SK-N-SH (cell line): ENCODE results near the gene RFTN1. TPM values are rescaled to one million over a fixed set of nuclear protein-coding genes. Genes with fewer than 3 reads are reported as not detected.

Experiments
- CTCF ChIA-PET: fragments of 300-600, 350-600 bp; formaldehyde crosslinking; extraction: SDS; loops from one replicate; lab custom pipeline; 2021; lab: Yijun Ruan, JAX
- POLR2A ChIA-PET: fragments of 350-600 bp; sonication (Branson Sonifier 250); formaldehyde crosslinking; extraction: SDS; loops from one replicate; lab custom pipeline; 2020; ENCODE audit warnings: antibody characterized with exemption, inconsistent platforms; lab: Yijun Ruan, JAX
- DNase-seq: peaks from one replicate; pipeline ENCODE4 v3.0.0; 2012
- H2AFZ ChIP-seq: fragments of 200-600 bp; sonication (generic); 2 replicates; pipeline ENCODE4 v1.8.1; 2016; ENCODE audit warnings: antibody characterized with exemption, mild to moderate bottlenecking, low read depth
- H3F3A ChIP-seq: fragments of 200-600 bp; sonication (generic); replicated peaks from 2 replicates; pipeline ENCODE3; 2016; ENCODE audit warnings: antibody characterized with exemption, mild to moderate bottlenecking; ENCODE audit not compliant: insufficient read depth
- H3K27ac ChIP-seq, 2 experiments: fragments of 200-500 bp in 1 of 2; fragments of 200-600 bp in 1 of 2; sonication (Bioruptor generic) in 1 of 2; sonication (generic), shearing (Covaris generic) in 1 of 2; 2 replicates each; pipeline versions ENCODE4 v1.5.1 to v1.6.1; 2014 to 2016; ENCODE audit warnings: low read depth in 2 of 2, inconsistent platforms in 1 of 2, low read length in 1 of 2, mild to moderate bottlenecking in 1 of 2, mixed read lengths in 1 of 2
- H3K27me3 ChIP-seq: fragments of 200-600 bp; sonication (generic), shearing (Covaris generic); 2 replicates; pipeline ENCODE4 v1.6.1; 2016; ENCODE audit warnings: mixed run types; ENCODE audit not compliant: insufficient read depth
- H3K36me3 ChIP-seq, 2 experiments: fragments of 200-500 bp in 1 of 2; fragments of 200-600 bp in 1 of 2; sonication (Bioruptor generic) in 1 of 2; sonication (generic) in 1 of 2; replicated peaks in 1 of 2; 2 replicates each; pipeline versions ENCODE3 to v1.5.1; 2014 to 2016; ENCODE audit warnings: low read length in 1 of 2, mild to moderate bottlenecking in 1 of 2; ENCODE audit not compliant: insufficient read depth in 2 of 2, control insufficient read depth in 1 of 2
- H3K4me1 ChIP-seq, 2 experiments: fragments of 200-500 bp in 1 of 2; fragments of 200-600 bp in 1 of 2; sonication (Bioruptor generic) in 1 of 2; sonication (generic), shearing (Covaris generic) in 1 of 2; 2 replicates each; pipeline versions ENCODE4 v1.5.1 to v1.6.1; 2014 to 2016; ENCODE audit warnings: low read depth in 1 of 2, low read length in 1 of 2, mixed run types in 1 of 2; ENCODE audit not compliant: insufficient read depth in 2 of 2, control insufficient read depth in 1 of 2
- H3K4me2 ChIP-seq: fragments of 200-600 bp; sonication (generic), shearing (Covaris generic); 2 replicates; pipeline ENCODE4 v1.6.1; 2017; ENCODE audit warnings: mixed run types
- H3K4me3 ChIP-seq, 2 experiments: fragments of 200-500 bp in 1 of 2; fragments of 200-600 bp in 1 of 2; sonication (Bioruptor generic) in 1 of 2; sonication (generic), shearing (Covaris generic) in 1 of 2; 2 replicates each; pipeline versions ENCODE4 v1.5.1 to v1.8.1; 2014 to 2016; ENCODE audit warnings: low read depth in 2 of 2, inconsistent platforms in 1 of 2, low read length in 1 of 2, mild to moderate bottlenecking in 1 of 2, mixed read lengths in 1 of 2, moderate library complexity in 1 of 2
- H3K79me2 ChIP-seq: fragments of 200-600 bp; sonication (generic); 2 replicates; pipeline ENCODE4 v1.8.1; 2017; ENCODE audit warnings: mild to moderate bottlenecking; ENCODE audit not compliant: insufficient read depth
- H3K9ac ChIP-seq: fragments of 200-600 bp; sonication (generic); 2 replicates; pipeline ENCODE4 v1.6.1; 2017; ENCODE audit warnings: mixed run types
- H3K9me2 ChIP-seq: fragments of 200-600 bp; sonication (generic); 2 replicates; pipeline ENCODE4 v1.6.1; 2017; ENCODE audit warnings: mixed run types
- H3K9me3 ChIP-seq: fragments of 200-600 bp; sonication (generic); 2 replicates; pipeline ENCODE4 v1.6.1; 2017; ENCODE audit warnings: mixed run types, mild to moderate bottlenecking, moderate library complexity
- H4K20me1 ChIP-seq: fragments of 200-600 bp; sonication (generic); 2 replicates; pipeline ENCODE4 v1.6.1; 2017; ENCODE audit warnings: mild to moderate bottlenecking, mixed run types; ENCODE audit not compliant: insufficient read depth
- CTCF ChIP-seq: fragments of 200-600 bp; sonication (generic); IDR thresholded peaks from 2 replicates; pipeline ENCODE4 v1.6.1; 2017; ENCODE audit warnings: antibody characterized with exemption, mild to moderate bottlenecking, moderate library complexity
- EZH2phosphoT487 ChIP-seq: fragments of 200-600 bp; sonication (generic); IDR thresholded peaks from 2 replicates; pipeline ENCODE4 v1.6.1; 2017; ENCODE audit warnings: low read depth, mixed run types, mild to moderate bottlenecking, antibody characterized with exemption, moderate library complexity, borderline replicate concordance
- FOXJ3 ChIP-seq: sonication (generic); formaldehyde crosslinking; IDR thresholded peaks from 2 replicates; pipeline ENCODE4 v1.5.1; 2020; ENCODE audit warnings: mild to moderate bottlenecking, missing genetic modification reagents
- FOXM1 ChIP-seq: IDR thresholded peaks from 2 replicates; pipeline ENCODE4 v1.4.0; 2012; ENCODE audit warnings: low read depth, mild to moderate bottlenecking
- IRF3 ChIP-seq: fragments of 150-350 bp; IDR thresholded peaks from 2 replicates; pipeline ENCODE4 v1.6.1; 2016; ENCODE audit warnings: mild to moderate bottlenecking, low read depth, low read length
- MEF2A ChIP-seq: IDR thresholded peaks from 2 replicates; pipeline ENCODE4 v1.4.0; 2012; ENCODE audit warnings: low read depth, borderline replicate concordance
- NFIC ChIP-seq: IDR thresholded peaks from 2 replicates; pipeline ENCODE4 v1.4.0; 2012; ENCODE audit warnings: borderline replicate concordance
- POLR2AphosphoS5 ChIP-seq: IDR thresholded peaks from 2 replicates; pipeline ENCODE4 v1.6.1; 2012; ENCODE audit warnings: low read depth, low read length
- REST ChIP-seq: IDR thresholded peaks from 2 replicates; pipeline ENCODE4 v1.6.1; 2012; ENCODE audit warnings: mild to moderate bottlenecking, low read depth, low read length, moderate library complexity
- RXRA ChIP-seq: IDR thresholded peaks from 2 replicates; pipeline ENCODE4 v1.4.0; 2012; ENCODE audit warnings: low read depth, mild to moderate bottlenecking, borderline replicate concordance
- SMC3 ChIP-seq: IDR thresholded peaks from 2 replicates; pipeline ENCODE4 v1.6.1; 2012; ENCODE audit warnings: low read depth, low read length, improper control_type of control experiment
- TAF1 ChIP-seq: IDR thresholded peaks from 2 replicates; pipeline ENCODE4 v1.6.1; 2012; ENCODE audit warnings: low read depth, mild to moderate bottlenecking, low read length, moderate library complexity, borderline replicate concordance
- TEAD4 ChIP-seq: IDR thresholded peaks from 2 replicates; pipeline ENCODE4 v1.4.0; 2012; ENCODE audit warnings: mild to moderate bottlenecking, borderline replicate concordance; ENCODE audit not compliant: insufficient read depth
- ZBTB33 ChIP-seq: IDR thresholded peaks from 2 replicates; pipeline ENCODE4 v1.4.0; 2012; ENCODE audit warnings: low read depth, borderline replicate concordance
- WGBS: methylation state at CpG from one replicate; pipeline ENCODE4 v1.1.6; 2017; ENCODE audit warnings: low lambda C conversion rate; 5-methylcytosine and 5-hydroxymethylcytosine counted together
- polyA plus RNA-seq, 3 experiments: library from polyadenylated mRNA; depleted of rRNA; stranded (reverse); fragments of >200 nt; gene quantifications; 2 replicates each; pipeline ENCODE4 v1.2.3, GENCODE V29; 2012
- TF ChIP-seq, protein P1 (sequence below): fragments of 150-350 bp; IDR thresholded peaks from 2 replicates; pipeline ENCODE4 v1.6.1; 2017; ENCODE audit warnings: antibody characterized with exemption, low read length, low read depth, borderline replicate concordance

The RFTN1 gene
- polyA plus RNA-seq, 1 of the 3 experiments (the other 2 are of a cell fraction), result 21.2 TPM

DNA sequence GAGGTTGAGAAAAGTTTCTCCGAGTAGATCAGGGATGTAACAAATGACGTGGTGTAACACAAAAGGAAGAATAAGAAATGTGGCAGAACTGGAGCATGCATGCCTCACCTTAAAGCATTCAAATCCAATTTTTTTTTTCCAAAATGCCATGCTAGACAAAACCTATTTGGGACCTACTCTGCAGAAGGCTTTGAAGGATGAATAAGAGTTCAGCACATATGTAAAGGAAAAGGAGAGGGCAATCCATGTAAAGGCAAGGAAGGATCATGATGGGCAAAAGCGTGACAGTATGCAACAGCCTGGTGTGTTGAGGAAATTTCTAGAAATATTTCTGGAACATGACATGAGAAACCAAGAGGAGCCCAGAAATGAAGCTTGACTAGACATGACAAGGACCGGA is 132.1 kb downstream of the RFTN1 start:
- Histone ChIP-seq H3K9me3 (no peaks in the 10 kb centered on the region), H3F3A (peaks cover 3% of the 10 kb centered on the region), H3K9ac (no peak overlapping the region), H3K4me2 (no peak overlapping the region), H3K79me2 (no peaks in the 10 kb centered on the region), H3K36me3 (peaks cover 9 to 10% of the 10 kb centered on the region in 2 experiments), H4K20me1 (no peaks in the 10 kb centered on the region), H2AFZ (no peak overlapping the region), H3K4me1 (peaks cover 0 to 11% of the 10 kb centered on the region in 2 experiments; a peak in 1 of 4 replicates), H3K27ac (no peak overlapping the region; a peak in 1 of 4 replicates), H3K9me2 (no peaks in the 10 kb centered on the region), H3K27me3 (no peaks in the 10 kb centered on the region), H3K4me3 (no peak overlapping the region)
- no peak for TF ChIP-seq ZBTB33
- no peak for TF ChIP-seq REST
- TF ChIP-seq MEF2A, result no peak
- TF ChIP-seq RXRA, result no peak
- TF ChIP-seq SMC3, result no peak
- TF ChIP-seq TEAD4, result no peak
- TF ChIP-seq TAF1, result no peak
- no peak for TF ChIP-seq EZH2phosphoT487
- CTCF ChIA-PET, result no interaction called here
- DNase-seq, result no peak
- POLR2A ChIA-PET, result no interaction called here
- 81% methylated on average over 4 of the region's 4 CpGs for WGBS

GRCh38 chr3:16380421-16380820 is 133.1 kb downstream of the RFTN1 start:
- CTCF ChIA-PET, result no interaction called here
- no peaks in the 10 kb centered on the region for H3K9me3 ChIP-seq
- no peak for TF ChIP-seq MEF2A
- TF ChIP-seq POLR2AphosphoS5, result no peak
- TF ChIP-seq FOXM1, result no peak
- no peak for TF ChIP-seq RXRA
- no peak for TF ChIP-seq IRF3
- TF ChIP-seq FOXJ3 (CRISPR knock-in tag), result no peak
- TF ChIP-seq NFIC, result no peak
- TF ChIP-seq, protein P1, sequence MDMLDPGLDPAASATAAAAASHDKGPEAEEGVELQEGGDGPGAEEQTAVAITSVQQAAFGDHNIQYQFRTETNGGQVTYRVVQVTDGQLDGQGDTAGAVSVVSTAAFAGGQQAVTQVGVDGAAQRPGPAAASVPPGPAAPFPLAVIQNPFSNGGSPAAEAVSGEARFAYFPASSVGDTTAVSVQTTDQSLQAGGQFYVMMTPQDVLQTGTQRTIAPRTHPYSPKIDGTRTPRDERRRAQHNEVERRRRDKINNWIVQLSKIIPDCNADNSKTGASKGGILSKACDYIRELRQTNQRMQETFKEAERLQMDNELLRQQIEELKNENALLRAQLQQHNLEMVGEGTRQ, result no peak
- TF ChIP-seq CTCF, result no peak

More at GRCh38 chr3:16380421-16380820, 133.1 kb downstream of the RFTN1 start:
- no peak overlapping the region for H2AFZ ChIP-seq
- WGBS, result 100% methylated on average over 1 of the region's 1 CpG
- H3K27ac ChIP-seq, result no peak overlapping the region
- H3K4me3 ChIP-seq, result no peak overlapping the region
- peaks cover 13 to 16% of the 10 kb centered on the region in 2 experiments for H3K36me3 ChIP-seq
- no peak for DNase-seq
- no peak overlapping the region for H3K4me2 ChIP-seq
- no peaks in the 10 kb centered on the region for H4K20me1 ChIP-seq
- H3K9ac ChIP-seq, result no peak overlapping the region
- H3K4me1 ChIP-seq, result peaks cover 0 to 11% of the 10 kb centered on the region in 2 experiments; a peak in 1 of 4 replicates
- H3K27me3 ChIP-seq, result no peaks in the 10 kb centered on the region
- POLR2A ChIA-PET, result no interaction called here
- peaks cover 3% of the 10 kb centered on the region for H3F3A ChIP-seq
- H3K79me2 ChIP-seq, result no peaks in the 10 kb centered on the region
- H3K9me2 ChIP-seq, result no peaks in the 10 kb centered on the region
